Nephron progenitor cell (in vitro differentiated cells): Measurements from ENCODE around the gene DENR.
"Not testable (repeated sequence)": the region's sequence is repeated elsewhere in the genome, so short reads cannot be mapped to it uniquely, and the experiment has no call there.

Experiments
- DNase-seq: peaks from one replicate; pipeline ENCODE4 v3.0.0; 2021
- H3K27ac Mint-ChIP-seq: 2 replicates; pipeline ENCODE4 v1.8.0; 2021; ENCODE audit warnings: mild to moderate bottlenecking, moderate library complexity, mixed read lengths
- H3K27me3 Mint-ChIP-seq: 2 replicates; pipeline ENCODE4 v1.8.0; 2021; ENCODE audit warnings: mild to moderate bottlenecking, low read depth, mixed read lengths; ENCODE audit not compliant: poor library complexity
- H3K36me3 Mint-ChIP-seq: 2 replicates; pipeline ENCODE4 v1.8.0; 2021; ENCODE audit warnings: low read depth, mixed read lengths
- H3K4me1 Mint-ChIP-seq: 2 replicates; pipeline ENCODE4 v1.8.0; 2021; ENCODE audit warnings: mixed read lengths
- H3K4me3 Mint-ChIP-seq: 2 replicates; pipeline ENCODE4 v1.8.0; 2021; ENCODE audit warnings: mild to moderate bottlenecking, moderate library complexity, mixed read lengths
- H3K9me3 Mint-ChIP-seq: 2 replicates; pipeline ENCODE4 v1.8.0; 2021; ENCODE audit warnings: mild to moderate bottlenecking, moderate library complexity, mixed read lengths
- TF ChIP-seq, protein P1 (sequence below): fragments of 200-600 bp; sonication (generic); IDR thresholded peaks from 2 replicates; pipeline ENCODE4 v1.5.0; 2021; ENCODE audit warnings: antibody characterized with exemption

The DENR gene, protein sequence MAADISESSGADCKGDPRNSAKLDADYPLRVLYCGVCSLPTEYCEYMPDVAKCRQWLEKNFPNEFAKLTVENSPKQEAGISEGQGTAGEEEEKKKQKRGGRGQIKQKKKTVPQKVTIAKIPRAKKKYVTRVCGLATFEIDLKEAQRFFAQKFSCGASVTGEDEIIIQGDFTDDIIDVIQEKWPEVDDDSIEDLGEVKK

DNA sequence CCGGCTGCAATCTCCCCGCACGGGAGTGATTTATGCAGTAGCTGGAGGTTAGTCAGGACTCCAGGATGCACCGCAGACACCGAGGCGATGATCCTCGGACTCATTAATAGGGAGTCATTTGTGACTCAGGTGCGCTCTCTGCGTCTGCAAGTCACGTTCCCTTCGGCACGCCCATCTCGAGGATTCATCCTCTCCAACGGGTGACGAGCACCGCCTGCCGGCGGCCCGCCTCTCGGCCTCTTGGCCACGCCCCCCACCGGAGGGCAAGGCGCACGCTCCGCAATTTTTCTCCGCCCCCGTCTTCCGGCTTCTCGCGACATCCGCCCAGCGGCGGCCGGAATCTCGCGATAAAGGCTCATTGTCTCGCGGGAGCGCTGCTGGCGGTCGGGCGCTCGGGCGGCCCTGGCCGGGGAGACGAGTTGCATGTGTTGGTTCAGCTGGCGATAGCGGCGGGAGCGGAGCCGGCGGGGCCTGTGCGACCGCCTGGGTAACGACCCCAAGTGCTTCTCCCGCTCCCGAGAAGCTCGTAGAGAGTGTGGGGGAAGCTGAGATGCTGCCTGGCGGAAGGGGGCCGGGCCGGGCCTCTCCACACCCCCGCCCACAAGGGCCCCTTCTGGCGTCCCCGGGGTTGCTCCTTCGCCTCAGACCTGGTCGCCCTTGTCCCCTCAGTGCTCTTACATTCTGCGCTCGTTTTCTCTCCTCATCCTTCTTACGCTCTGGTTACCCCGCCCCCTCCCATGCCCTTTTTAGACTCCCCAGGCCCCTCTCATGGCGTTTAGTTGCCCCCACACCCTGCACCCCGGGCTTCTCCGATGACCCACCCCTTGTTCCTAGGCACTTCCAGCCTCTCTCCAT, at the start of gene DENR:
TSS of gene DENR (plus strand) at position 361 of the 855 bp plus-strand sequence. CDS start 878 bp downstream, outside the sequence.
- DNase-seq = peak; percentile 99
- H3K9me3 Mint-ChIP-seq = peaks cover 4% of the 10 kb centered on the region
- peaks cover 38% of the 10 kb centered on the region for H3K36me3 Mint-ChIP-seq
- peak within 1 kb of the TSS; percentile 94 for H3K4me3 Mint-ChIP-seq
- TF ChIP-seq, protein P1, sequence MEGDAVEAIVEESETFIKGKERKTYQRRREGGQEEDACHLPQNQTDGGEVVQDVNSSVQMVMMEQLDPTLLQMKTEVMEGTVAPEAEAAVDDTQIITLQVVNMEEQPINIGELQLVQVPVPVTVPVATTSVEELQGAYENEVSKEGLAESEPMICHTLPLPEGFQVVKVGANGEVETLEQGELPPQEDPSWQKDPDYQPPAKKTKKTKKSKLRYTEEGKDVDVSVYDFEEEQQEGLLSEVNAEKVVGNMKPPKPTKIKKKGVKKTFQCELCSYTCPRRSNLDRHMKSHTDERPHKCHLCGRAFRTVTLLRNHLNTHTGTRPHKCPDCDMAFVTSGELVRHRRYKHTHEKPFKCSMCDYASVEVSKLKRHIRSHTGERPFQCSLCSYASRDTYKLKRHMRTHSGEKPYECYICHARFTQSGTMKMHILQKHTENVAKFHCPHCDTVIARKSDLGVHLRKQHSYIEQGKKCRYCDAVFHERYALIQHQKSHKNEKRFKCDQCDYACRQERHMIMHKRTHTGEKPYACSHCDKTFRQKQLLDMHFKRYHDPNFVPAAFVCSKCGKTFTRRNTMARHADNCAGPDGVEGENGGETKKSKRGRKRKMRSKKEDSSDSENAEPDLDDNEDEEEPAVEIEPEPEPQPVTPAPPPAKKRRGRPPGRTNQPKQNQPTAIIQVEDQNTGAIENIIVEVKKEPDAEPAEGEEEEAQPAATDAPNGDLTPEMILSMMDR = peak; percentile 49
- H3K4me1 Mint-ChIP-seq = peaks cover 50% of the 10 kb centered on the region
- H3K27me3 Mint-ChIP-seq = peaks cover 13% of the 10 kb centered on the region
- H3K27ac Mint-ChIP-seq = peak within 1 kb of the TSS; percentile 95

DNA sequence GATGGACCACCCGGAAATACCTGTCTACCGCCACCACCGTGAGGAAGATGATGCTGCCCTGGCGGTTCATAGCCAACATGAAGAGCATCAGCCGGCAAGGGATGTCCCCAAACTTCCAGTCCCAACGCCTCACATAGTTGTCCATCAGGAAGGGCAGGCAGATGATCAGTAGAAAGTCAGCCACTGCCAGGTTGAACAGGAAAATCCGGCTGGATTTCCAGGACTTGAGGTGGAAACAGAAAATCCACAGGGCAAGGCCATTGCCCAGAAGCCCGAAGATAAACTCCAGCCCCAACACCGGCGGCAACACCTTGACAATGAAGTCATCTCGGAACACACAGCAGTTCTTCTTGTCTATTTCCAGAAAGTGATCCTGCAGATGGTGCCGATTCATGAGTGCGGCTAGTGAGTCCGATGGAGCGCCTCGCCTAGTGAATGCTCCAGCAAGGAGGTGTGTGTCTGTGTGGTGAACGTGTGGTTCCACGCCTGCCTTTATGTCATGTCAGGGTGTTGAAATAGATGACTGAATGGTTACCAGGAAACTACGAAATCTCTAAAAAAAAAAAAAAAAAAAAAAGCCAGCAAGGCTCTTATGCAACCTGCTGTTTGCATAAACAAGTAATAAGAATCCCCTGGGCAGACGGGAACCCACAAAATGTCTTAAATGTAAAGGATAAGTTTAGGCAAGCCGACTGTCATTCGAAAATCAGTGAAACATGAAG, 49.6 kb upstream of the DENR start, which contains the start of gene HCAR2:
TSS of gene HCAR2 (minus strand) at position 468 of the 722 bp plus-strand sequence. CDS start at position 394, 74 bp downstream.
- H3K4me3 Mint-ChIP-seq, H3K36me3 Mint-ChIP-seq, H3K27ac Mint-ChIP-seq, DNase-seq, H3K9me3 Mint-ChIP-seq, H3K4me1 Mint-ChIP-seq: not testable (repeated sequence)
- peaks cover 11% of the 10 kb centered on the region for H3K27me3 Mint-ChIP-seq

DNA sequence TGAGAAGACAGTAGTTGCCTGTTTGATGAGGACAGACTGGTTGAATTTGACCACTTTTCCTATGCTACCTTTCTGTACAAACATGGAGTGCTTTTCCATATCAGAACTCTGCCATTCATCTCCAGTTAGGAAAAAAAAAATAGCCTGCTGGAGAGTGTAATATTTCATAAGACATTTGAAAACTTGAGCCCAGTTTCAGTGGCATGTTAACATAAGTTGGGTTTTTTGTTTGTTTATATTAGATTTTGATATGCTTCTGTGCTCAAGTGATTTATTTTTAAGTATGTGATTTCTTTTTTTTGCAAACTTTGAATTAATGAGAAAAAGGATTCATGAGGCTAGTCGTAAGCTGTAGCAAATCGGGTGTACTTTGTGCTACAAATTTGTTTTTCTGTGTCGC, 48.8 kb upstream of the DENR start:
- not testable (repeated sequence) for H3K4me3 Mint-ChIP-seq, DNase-seq, H3K4me1 Mint-ChIP-seq, H3K36me3 Mint-ChIP-seq, H3K27ac Mint-ChIP-seq, H3K9me3 Mint-ChIP-seq
- H3K27me3 Mint-ChIP-seq = peaks cover 11% of the 10 kb centered on the region

DNA sequence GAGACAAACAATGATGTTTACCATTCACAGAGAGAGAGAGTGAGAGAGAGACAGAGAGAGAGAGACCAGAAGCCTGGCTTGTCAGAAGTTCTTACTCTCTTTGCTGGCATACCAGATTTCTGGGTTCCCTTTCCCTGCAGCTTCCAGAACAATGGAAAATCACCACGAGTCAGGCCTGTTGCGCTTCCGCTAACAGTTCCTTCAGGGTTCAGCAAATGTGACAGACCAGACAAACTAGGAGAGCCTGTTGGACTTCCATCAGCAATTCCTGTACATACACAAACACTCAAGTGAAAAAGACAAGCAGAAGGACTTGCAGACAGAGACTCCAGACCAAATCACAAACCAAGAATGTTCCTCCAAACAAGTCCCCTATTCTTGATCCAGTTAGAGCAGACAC, 43.3 kb upstream of the DENR start:
- not testable (repeated sequence) for H3K9me3 Mint-ChIP-seq, DNase-seq, H3K36me3 Mint-ChIP-seq, H3K4me3 Mint-ChIP-seq, H3K27ac Mint-ChIP-seq, H3K4me1 Mint-ChIP-seq, H3K27me3 Mint-ChIP-seq

DNA sequence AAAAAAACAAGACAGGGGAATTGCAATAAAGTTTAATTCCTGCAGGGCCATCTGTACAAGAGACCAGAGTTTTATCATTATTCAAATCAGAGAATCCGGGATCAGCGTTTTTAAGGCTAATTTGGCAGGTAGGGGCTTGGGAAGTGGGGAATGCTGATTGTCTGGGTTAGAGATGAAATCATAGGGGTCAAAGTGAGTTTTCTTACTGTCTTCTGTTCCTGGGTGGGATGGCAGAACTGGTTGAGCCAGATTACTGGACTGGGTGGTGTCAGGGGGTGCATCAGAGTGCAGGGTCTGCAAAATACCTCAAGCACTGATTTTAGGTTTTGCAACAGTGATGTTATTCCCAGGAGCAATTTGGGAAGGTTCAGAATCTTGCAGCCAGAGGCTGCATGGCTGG, 42.3 kb upstream of the DENR start:
- not testable (repeated sequence) for H3K36me3 Mint-ChIP-seq, H3K27me3 Mint-ChIP-seq, H3K4me1 Mint-ChIP-seq, H3K9me3 Mint-ChIP-seq, DNase-seq, H3K4me3 Mint-ChIP-seq, H3K27ac Mint-ChIP-seq

DNA sequence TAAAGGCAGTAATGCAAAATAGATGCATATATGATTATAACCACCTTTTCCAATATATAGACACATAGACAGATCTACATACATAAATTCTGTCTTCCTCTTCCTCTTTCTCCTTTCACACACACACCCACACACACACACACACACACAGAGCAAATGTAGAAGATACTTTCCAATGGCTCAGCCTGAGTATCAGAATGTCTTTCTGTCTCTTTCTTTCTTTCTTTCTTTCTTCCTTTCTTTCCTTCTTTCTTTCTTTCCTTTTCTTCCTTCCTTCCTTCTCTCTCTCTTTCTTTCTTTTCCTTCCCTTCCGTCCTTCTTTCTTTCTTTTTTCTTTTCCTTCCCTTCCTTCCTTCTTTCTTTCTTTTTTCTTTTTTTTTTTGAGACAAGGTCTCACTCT, 41.4 kb upstream of the DENR start:
- not testable (repeated sequence) for DNase-seq, H3K9me3 Mint-ChIP-seq, H3K36me3 Mint-ChIP-seq, H3K4me1 Mint-ChIP-seq, H3K4me3 Mint-ChIP-seq, H3K27ac Mint-ChIP-seq
- H3K27me3 Mint-ChIP-seq = peaks cover 11% of the 10 kb centered on the region

DNA sequence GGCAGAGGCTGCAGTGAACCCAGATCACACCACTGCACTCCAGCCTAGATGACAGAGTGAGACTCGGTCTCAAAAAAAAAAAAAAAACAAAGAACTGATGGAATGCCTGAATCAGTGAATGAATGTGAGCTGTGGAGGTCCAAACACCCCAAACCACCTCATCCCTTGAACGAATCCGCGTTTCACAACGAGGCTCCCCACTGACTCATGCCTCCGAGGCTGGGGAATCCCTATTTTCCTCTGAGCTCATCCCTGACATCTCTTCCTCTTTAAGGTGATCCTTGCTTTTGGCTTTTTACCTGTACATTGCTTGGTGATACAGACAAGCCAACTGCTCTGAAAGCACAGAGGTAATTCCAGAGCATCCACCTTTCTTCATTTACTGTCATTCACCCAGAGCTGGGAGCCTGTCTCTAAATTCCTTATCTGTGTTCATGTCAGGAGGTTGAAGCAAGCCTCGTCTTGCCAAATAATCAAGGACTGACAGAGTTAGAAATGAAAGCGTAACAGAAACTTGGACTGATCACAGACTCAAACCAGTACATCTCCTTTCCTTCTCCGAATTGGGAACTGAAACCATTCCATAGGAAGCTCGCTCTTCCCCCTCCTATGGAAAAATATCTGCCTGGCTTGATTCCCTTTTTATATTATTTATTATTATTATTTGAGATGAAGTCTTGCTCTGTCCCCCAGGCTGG, 39.0 kb upstream of the DENR start:
- H3K4me1 Mint-ChIP-seq, H3K9me3 Mint-ChIP-seq, DNase-seq, H3K36me3 Mint-ChIP-seq, H3K27ac Mint-ChIP-seq, H3K4me3 Mint-ChIP-seq: not testable (repeated sequence)
- peaks cover 16% of the 10 kb centered on the region for H3K27me3 Mint-ChIP-seq

DNA sequence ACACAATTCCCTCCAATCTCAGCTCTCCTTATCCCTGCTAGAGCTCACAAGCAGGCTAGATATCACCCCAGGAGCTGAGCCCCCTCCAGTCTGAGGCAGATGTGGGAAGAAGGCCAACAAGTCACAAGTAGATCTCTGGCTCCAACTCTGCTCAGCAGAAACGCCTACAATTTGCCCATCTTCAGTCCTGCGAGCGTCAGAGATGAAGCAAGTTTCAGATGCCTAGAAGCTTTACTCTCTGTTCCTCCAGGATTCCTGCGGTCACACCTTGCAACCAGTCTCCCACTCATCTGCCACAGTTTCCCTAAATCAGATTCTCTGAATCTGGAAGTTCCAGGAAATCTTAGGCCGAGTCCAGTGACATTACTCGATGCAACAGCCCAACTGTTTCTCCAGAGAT, 37.4 kb upstream of the DENR start:
- DNase-seq, H3K36me3 Mint-ChIP-seq, H3K4me3 Mint-ChIP-seq, H3K27ac Mint-ChIP-seq, H3K9me3 Mint-ChIP-seq, H3K4me1 Mint-ChIP-seq: not testable (repeated sequence)
- H3K27me3 Mint-ChIP-seq = peaks cover 21% of the 10 kb centered on the region

DNA sequence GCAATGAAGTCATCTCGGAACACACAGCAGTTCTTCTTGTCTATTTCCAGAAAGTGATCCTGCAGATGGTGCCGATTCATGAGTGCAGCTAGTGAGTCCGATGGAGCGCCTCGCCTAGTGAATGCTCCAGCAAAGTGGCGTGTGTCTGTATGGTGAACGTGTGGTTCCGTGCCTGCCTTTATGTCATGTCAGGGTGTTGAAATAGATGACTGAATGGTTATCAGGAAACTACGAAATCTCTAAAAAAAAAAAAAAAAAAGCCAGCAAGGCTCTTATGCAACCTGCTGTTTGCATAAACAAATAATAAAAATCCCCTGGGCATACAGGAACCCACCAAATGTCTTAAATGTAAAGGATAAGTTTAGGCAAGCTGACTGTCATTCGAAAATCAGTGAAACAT, 36.0 kb upstream of the DENR start, which contains the start of gene HCAR3:
TSS of gene HCAR3 (minus strand) at position 154 of the 400 bp plus-strand sequence. CDS start at position 80, 74 bp downstream.
- not testable (repeated sequence) for H3K36me3 Mint-ChIP-seq, H3K4me1 Mint-ChIP-seq, H3K4me3 Mint-ChIP-seq, DNase-seq, H3K9me3 Mint-ChIP-seq, H3K27ac Mint-ChIP-seq
- peaks cover 20% of the 10 kb centered on the region for H3K27me3 Mint-ChIP-seq
